B cell (primary cell): ENCODE results near the gene ABCD3. TPM values are rescaled to one million over a fixed set of nuclear protein-coding genes. Genes with fewer than 3 reads are reported as not detected.
A peak's percentile ranks its signal among the peaks of the same experiment; 100 is the strongest.

Experiments
- ATAC-seq: fragments of 200-7000 bp; cut with Tn5 transposase; one replicate; pipeline ENCODE4 v1.10.0; 2021; ENCODE audit warnings: low read depth, mild to moderate bottlenecking, moderate number of reproducible peaks, moderate library complexity
- CTCF ChIA-PET: fragments of 350-600 bp; sonication (Branson Sonifier 250); formaldehyde crosslinking; loops from one replicate; lab custom pipeline; 2021; ENCODE audit warnings: antibody characterized with exemption, inconsistent platforms; lab: Charles Lee
- POLR2A ChIA-PET: fragments of 350-600 bp; sonication (Branson Sonifier 250); formaldehyde crosslinking; loops from one replicate; lab custom pipeline; 2021; ENCODE audit warnings: antibody characterized with exemption; lab: Charles Lee
- DNase-seq: peaks from one replicate; pipeline ENCODE4 v3.0.0; 2013
- H2AFZ ChIP-seq: 2 replicates; pipeline ENCODE4 v1.6.1; 2012; ENCODE audit warnings: mild to moderate bottlenecking, low read depth, low read length; ENCODE audit not compliant: insufficient read depth, poor library complexity, severe bottlenecking
- H3K27ac ChIP-seq, 2 donors: 1 replicate in 1 of 2; 2 replicates in 1 of 2; pipeline ENCODE4 v1.5.1; 2012 to 2013; ENCODE audit warnings: low read length in 2 of 2, mild to moderate bottlenecking in 2 of 2, moderate library complexity in 1 of 2
- H3K27me3 ChIP-seq, 4 experiments: fragments of 200-600 bp in 1 of 4; sonication (generic) in 1 of 4; replicated peaks in 1 of 4; 1 replicate in 2 of 4; 2 replicates in 2 of 4; pipeline versions ENCODE4 v1.6.1 to v1.7.0; 2013 to 2016; ENCODE audit warnings: low read length in 3 of 4, mild to moderate bottlenecking in 2 of 4, mixed read lengths in 1 of 4, moderate library complexity in 1 of 4; ENCODE audit not compliant: insufficient read depth in 4 of 4, control insufficient read depth in 3 of 4; ENCODE audit errors: control extremely low read depth in 1 of 4
- H3K36me3 ChIP-seq, 2 experiments: replicated peaks in 1 of 2; 1 replicate in 1 of 2; 2 replicates in 1 of 2; pipeline versions ENCODE4 v1.6.1 to v1.7.1; 2013; ENCODE audit warnings: low read length in 1 of 2; ENCODE audit not compliant: insufficient read depth in 2 of 2, control insufficient read depth in 1 of 2; ENCODE audit errors: control extremely low read depth in 1 of 2, extremely low read depth in 1 of 2
- H3K4me1 ChIP-seq, 2 donors: fragments of 200-600 bp in 1 of 2; sonication (generic) in 1 of 2; 1 replicate in 1 of 2; 2 replicates in 1 of 2; pipeline versions ENCODE4 v1.5.1 to v1.6.1; 2013 to 2017; ENCODE audit warnings: low read length in 2 of 2; ENCODE audit not compliant: control insufficient read depth in 2 of 2, insufficient read depth in 2 of 2
- H3K4me2 ChIP-seq: replicated peaks from 2 replicates; pipeline ENCODE3; 2012; ENCODE audit warnings: mild to moderate bottlenecking, low read depth, low read length; ENCODE audit not compliant: poor library complexity, severe bottlenecking
- H3K4me3 ChIP-seq, 5 experiments: fragments of 200-600 bp in 1 of 5; sonication (generic) in 1 of 5; 1 replicate in 3 of 5; 2 replicates in 2 of 5; pipeline versions ENCODE4 v1.5.1 to v1.7.0; 2011 to 2016; ENCODE audit warnings: low read length in 4 of 5, mild to moderate bottlenecking in 4 of 5, low read depth in 2 of 5, control low read depth in 1 of 5, moderate library complexity in 1 of 5; ENCODE audit not compliant: insufficient read depth in 1 of 5; ENCODE audit errors: control extremely low read depth in 1 of 5, extremely low read depth in 1 of 5
- H3K79me2 ChIP-seq: fragments of 200-600 bp; sonication (generic); one replicate; pipeline ENCODE4 v1.6.0; 2016; ENCODE audit warnings: low read length; ENCODE audit not compliant: control insufficient read depth, insufficient read depth
- H3K9ac ChIP-seq: fragments of 200-600 bp; sonication (generic); 2 replicates; pipeline ENCODE4 v1.6.1; 2017; ENCODE audit warnings: mild to moderate bottlenecking, low read length, moderate library complexity
- H3K9me3 ChIP-seq, 3 donors: one replicate each; pipeline versions ENCODE4 v1.6.1 to v1.7.1; 2013; ENCODE audit warnings: low read length in 2 of 3; ENCODE audit not compliant: control insufficient read depth in 2 of 3, insufficient read depth in 1 of 3; ENCODE audit errors: control extremely low read depth in 1 of 3
- H4K20me1 ChIP-seq: 2 replicates; pipeline ENCODE4 v1.6.0; 2012; ENCODE audit warnings: mild to moderate bottlenecking, low read length; ENCODE audit not compliant: insufficient read depth, control insufficient read depth, poor library complexity, severe bottlenecking
- H3K27ac Mint-ChIP-seq: one replicate; pipeline ENCODE4 v1.8.0; 2021; ENCODE audit warnings: mixed read lengths
- H3K27me3 Mint-ChIP-seq: one replicate; pipeline ENCODE4 v1.8.0; 2021; ENCODE audit warnings: mixed read lengths
- H3K4me1 Mint-ChIP-seq: one replicate; pipeline ENCODE4 v1.8.0; 2021; ENCODE audit warnings: mixed read lengths
- H3K4me3 Mint-ChIP-seq: one replicate; pipeline ENCODE4 v1.8.0; 2021; ENCODE audit warnings: mixed read lengths
- H3K9me3 Mint-ChIP-seq: one replicate; pipeline ENCODE4 v1.8.0; 2022; ENCODE audit warnings: mixed read lengths; ENCODE audit not compliant: insufficient read depth
- CTCF ChIP-seq: fragments of 200-600 bp; IDR thresholded peaks from one replicate; pipeline ENCODE4 v1.8.0; 2022; ENCODE audit warnings: antibody characterized with exemption, mild to moderate bottlenecking
- EZH2 ChIP-seq: IDR thresholded peaks from 2 replicates; pipeline ENCODE4 v1.6.1; 2012; ENCODE audit warnings: borderline replicate concordance, low read depth, mild to moderate bottlenecking, moderate library complexity, low read length; ENCODE audit not compliant: insufficient read depth, poor library complexity, severe bottlenecking
- WGBS: methylation state at CpG from one replicate; pipeline ENCODE4 v1.1.5; 2013; ENCODE audit warnings: missing lambda C conversion rate; ENCODE audit not compliant: insufficient coverage; 5-methylcytosine and 5-hydroxymethylcytosine counted together
- intact Hi-C: fragments of 100-400 bp; cut with micrococcal nuclease; formaldehyde crosslinking; loops from one replicate; pipeline ENCODE4 v1.10.0; 2022
- polyA plus RNA-seq: library from polyadenylated mRNA; depleted of rRNA; stranded (reverse); fragments of >200 nt; gene quantifications from 2 replicates; pipeline ENCODE4 v1.2.3, GENCODE V29; 2012
- total RNA-seq, 2 donors: library from RNA; stranded (reverse); fragments of 120-200 nt in 1 of 2; gene quantifications; 1 replicate in 1 of 2; 2 replicates in 1 of 2; pipeline versions ENCODE4 v1.2.3 to v1.2.4, GENCODE V29; 2013 to 2022

Gene ABCD3
- total and polyA plus RNA-seq, 2 donors (not counting 1 experiment from before 2014, with no cell fraction given), result 4.0 to 19.4 TPM

- no peaks in the 10 kb centered on the region for H3K9me3 Mint-ChIP-seq
- Histone ChIP-seq H3K9ac (no peak overlapping the region), H3K4me2 (no peak overlapping the region), H3K27me3 (no peaks in the 10 kb centered on the region), H2AFZ (no peak overlapping the region), H3K4me1 (no peaks in the 10 kb centered on the region), H3K79me2 (no peaks in the 10 kb centered on the region), H3K9me3 (no peaks in the 10 kb centered on the region), H3K36me3 (peaks cover 4% of the 10 kb centered on the region in 2 experiments), H3K4me3 (no peak overlapping the region), H4K20me1 (no peaks in the 10 kb centered on the region), H3K27ac (no peak overlapping the region)
- peaks cover 3% of the 10 kb centered on the region for H3K4me1 Mint-ChIP-seq
- ChIA-PET CTCF (interaction anchor here (0.6 to 4.4 kb wide), 15 partner anchors 9 to 649 kb away, joined by 3 to 47 read pairs (median 4); no protein-coding TSS in a partner anchor), POLR2A (no interaction called here)
- ATAC-seq (no peak), DNase-seq (no peak)
- no peak for TF ChIP-seq EZH2
- no peak for TF ChIP-seq CTCF
- H3K4me3 Mint-ChIP-seq, result no peak overlapping the region
- WGBS, result no CpG with 5 or more reads among the region's 3 CpGs
- no peak overlapping the region for H3K27ac Mint-ChIP-seq
- H3K27me3 Mint-ChIP-seq, result no peaks in the 10 kb centered on the region
- intact Hi-C loops, result loop anchor here (5.0 kb wide), 1 partner anchor 436 kb away; no protein-coding TSS in a partner anchor
Observed at GRCh38 chr1:94463056-94463764, 45.0 kb downstream of the ABCD3 start.

- CTCF ChIA-PET, result interaction anchor here (0.6 to 4.4 kb wide), 17 partner anchors 8 to 650 kb away, joined by 3 to 47 read pairs (median 4); no protein-coding TSS in a partner anchor
- TF ChIP-seq CTCF, result peak; percentile 65
- TF ChIP-seq EZH2, result no peak
- DNase-seq (peak; percentile 31), ATAC-seq (no peak)
- Mint-ChIP-seq H3K9me3 (no peaks in the 10 kb centered on the region), H3K27me3 (no peaks in the 10 kb centered on the region), H3K27ac (no peak overlapping the region), H3K4me1 (peaks cover 3% of the 10 kb centered on the region), H3K4me3 (no peak overlapping the region)
- no CpG with 5 or more reads among the region's 3 CpGs for WGBS
- Histone ChIP-seq H3K79me2 (no peaks in the 10 kb centered on the region), H3K27me3 (no peaks in the 10 kb centered on the region), H3K9me3 (no peaks in the 10 kb centered on the region), H3K4me2 (no peak overlapping the region), H3K4me3 (no peak overlapping the region), H3K27ac (no peak overlapping the region), H3K36me3 (peaks cover 4% of the 10 kb centered on the region in 2 experiments), H3K9ac (no peak overlapping the region), H3K4me1 (no peaks in the 10 kb centered on the region), H2AFZ (no peak overlapping the region), H4K20me1 (no peaks in the 10 kb centered on the region)
- intact Hi-C loops, result loop anchor here (5.0 kb wide), 1 partner anchor 437 kb away; no protein-coding TSS in a partner anchor
- POLR2A ChIA-PET, result no interaction called here
Observed at GRCh38 chr1:94463765-94464330, 45.7 kb downstream of the ABCD3 start.
